Testis (tissue), 2 donors: ENCODE measurements around the gene SMIM1.

ENCODE experiments used
- POLR2A ChIP-seq: fragments of 450-650 bp; IDR thresholded peaks from one replicate; pipeline ENCODE4 v1.6.1; 2017; ENCODE audit warnings: antibody characterized with exemption, mild to moderate bottlenecking, moderate library complexity
- TF ChIP-seq, protein P1 (sequence below), 3 experiments: fragments of 450-650 bp in 2 of 3; fragments of 200-600 bp in 1 of 3; sonication (generic) in 1 of 3; IDR thresholded peaks; one replicate each; pipeline ENCODE4 v1.5.1; 2016 to 2019; ENCODE audit warnings: antibody characterized with exemption in 3 of 3, mild to moderate bottlenecking in 2 of 3, moderate library complexity in 1 of 3

DNA sequence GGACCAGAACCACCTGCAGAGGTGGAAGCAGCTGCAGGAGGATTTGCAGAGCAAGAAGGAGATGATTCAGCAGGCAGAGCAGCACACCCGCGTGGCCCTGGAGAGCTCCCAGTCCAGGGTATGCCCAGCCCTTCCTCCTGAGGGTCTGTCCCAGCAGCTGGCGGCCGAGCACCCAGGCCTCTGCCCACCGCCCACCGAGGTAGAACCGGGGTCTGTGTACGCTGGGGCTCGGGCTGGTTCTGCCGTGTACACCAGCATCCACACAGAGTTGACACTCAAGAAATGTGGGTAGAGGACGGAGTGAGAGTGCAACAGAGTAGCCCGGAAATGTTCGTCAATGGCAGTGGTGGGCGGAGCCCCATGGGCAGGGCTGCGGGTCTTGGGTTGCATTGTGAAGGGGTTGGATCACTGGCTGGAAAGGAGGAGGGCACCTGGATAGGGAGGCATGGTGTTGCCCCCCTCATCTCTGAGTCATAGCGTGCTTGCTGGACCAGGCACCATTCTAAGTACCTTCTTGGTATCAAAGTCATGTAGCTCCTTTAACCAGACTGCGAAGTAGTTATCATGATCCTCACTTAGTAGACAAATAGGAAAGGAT lies 5.1 kb upstream of the SMIM1 start:
- TF ChIP-seq, protein P1, sequence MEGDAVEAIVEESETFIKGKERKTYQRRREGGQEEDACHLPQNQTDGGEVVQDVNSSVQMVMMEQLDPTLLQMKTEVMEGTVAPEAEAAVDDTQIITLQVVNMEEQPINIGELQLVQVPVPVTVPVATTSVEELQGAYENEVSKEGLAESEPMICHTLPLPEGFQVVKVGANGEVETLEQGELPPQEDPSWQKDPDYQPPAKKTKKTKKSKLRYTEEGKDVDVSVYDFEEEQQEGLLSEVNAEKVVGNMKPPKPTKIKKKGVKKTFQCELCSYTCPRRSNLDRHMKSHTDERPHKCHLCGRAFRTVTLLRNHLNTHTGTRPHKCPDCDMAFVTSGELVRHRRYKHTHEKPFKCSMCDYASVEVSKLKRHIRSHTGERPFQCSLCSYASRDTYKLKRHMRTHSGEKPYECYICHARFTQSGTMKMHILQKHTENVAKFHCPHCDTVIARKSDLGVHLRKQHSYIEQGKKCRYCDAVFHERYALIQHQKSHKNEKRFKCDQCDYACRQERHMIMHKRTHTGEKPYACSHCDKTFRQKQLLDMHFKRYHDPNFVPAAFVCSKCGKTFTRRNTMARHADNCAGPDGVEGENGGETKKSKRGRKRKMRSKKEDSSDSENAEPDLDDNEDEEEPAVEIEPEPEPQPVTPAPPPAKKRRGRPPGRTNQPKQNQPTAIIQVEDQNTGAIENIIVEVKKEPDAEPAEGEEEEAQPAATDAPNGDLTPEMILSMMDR (IDR thresholded peaks at IDR 0.05), result no peak
- TF ChIP-seq POLR2A, result no peak
